Smooth muscle cell (in vitro differentiated cells): ENCODE results near the gene MAD1L1. TPM values are rescaled to one million over a fixed set of nuclear protein-coding genes. Genes with fewer than 3 reads are reported as not detected.

Experiments
- DNase-seq: peaks from one replicate; lab custom pipeline; 2025; ENCODE audit not compliant: unreplicated experiment; lab: John Stamatoyannopoulos, UW
- H2AFZ ChIP-seq: fragments of 200-600 bp; sonication (generic); 2 replicates; pipeline ENCODE4 v1.6.0; 2016; ENCODE audit warnings: antibody characterized with exemption, low read depth, mild to moderate bottlenecking
- H3F3A ChIP-seq: fragments of 200-600 bp; sonication (generic); 2 replicates; pipeline ENCODE4 v1.6.0; 2017; ENCODE audit warnings: antibody characterized with exemption, low read depth
- H3K27ac ChIP-seq: fragments of 200-600 bp; sonication (generic); 2 replicates; pipeline ENCODE4 v1.5.1; 2016; ENCODE audit warnings: low read depth, mild to moderate bottlenecking
- H3K27me3 ChIP-seq: fragments of 200-600 bp; sonication (generic); 2 replicates; pipeline ENCODE4 v1.6.1; 2016; ENCODE audit warnings: low read depth, mild to moderate bottlenecking
- H3K36me3 ChIP-seq: fragments of 200-600 bp; sonication (generic); 2 replicates; pipeline ENCODE4 v1.5.1; 2016; ENCODE audit warnings: low read depth
- H3K4me1 ChIP-seq: fragments of 200-600 bp; sonication (generic); 2 replicates; pipeline ENCODE4 v1.5.1; 2016; ENCODE audit warnings: low read depth
- H3K4me2 ChIP-seq: fragments of 200-600 bp; sonication (generic); 2 replicates; pipeline ENCODE4 v1.6.0; 2016; ENCODE audit warnings: mild to moderate bottlenecking
- H3K4me3 ChIP-seq: fragments of 200-600 bp; sonication (generic); 2 replicates; pipeline ENCODE4 v1.5.1; 2016; ENCODE audit warnings: mild to moderate bottlenecking
- H3K79me2 ChIP-seq: fragments of 200-600 bp; sonication (generic); 2 replicates; pipeline ENCODE4 v1.6.0; 2016; ENCODE audit warnings: low read depth, mild to moderate bottlenecking
- H3K9ac ChIP-seq: fragments of 200-600 bp; sonication (generic); 2 replicates; pipeline ENCODE4 v1.6.0; 2016; ENCODE audit warnings: low read depth
- H3K9me3 ChIP-seq: fragments of 200-600 bp; sonication (generic); replicated peaks from 2 replicates; pipeline ENCODE4 v1.5.1; 2016; ENCODE audit warnings: low read depth
- H4K20me1 ChIP-seq: fragments of 200-600 bp; sonication (generic); 2 replicates; pipeline ENCODE4 v1.6.0; 2016; ENCODE audit warnings: low read depth
- CTCF ChIP-seq: fragments of 200-600 bp; sonication (generic); IDR thresholded peaks from 2 replicates; pipeline ENCODE4 v1.5.1; 2017; ENCODE audit warnings: borderline replicate concordance, mild to moderate bottlenecking, antibody characterized with exemption; ENCODE audit not compliant: insufficient read depth, poor library complexity, severe bottlenecking
- WGBS: methylation state at CpG from one replicate; pipeline ENCODE4 v1.1.7; 2016; ENCODE audit warnings: low lambda C conversion rate; 5-methylcytosine and 5-hydroxymethylcytosine counted together
- polyA plus RNA-seq: library from polyadenylated mRNA; unstranded; fragments of >200 nt; fragmentation: Nextera tagmentation; extraction: Ambion mirVana; gene quantifications from 2 replicates; pipeline ENCODE4 v1.2.1, GENCODE V29; 2016
- total RNA-seq: library from RNA; depleted of rRNA; stranded (reverse); fragments of >200 nt; gene quantifications from 2 replicates; pipeline ENCODE4 v1.2.3, GENCODE V29; 2014

MAD1L1 gene
- total and polyA plus RNA-seq, 2 experiments from 2014 or later = 33.4 to 60.7 TPM

GRCh38 chr7:2041496-2042367 is 191.0 kb downstream of the MAD1L1 start:
- no peak for DNase-seq
- no peak for TF ChIP-seq CTCF

DNA sequence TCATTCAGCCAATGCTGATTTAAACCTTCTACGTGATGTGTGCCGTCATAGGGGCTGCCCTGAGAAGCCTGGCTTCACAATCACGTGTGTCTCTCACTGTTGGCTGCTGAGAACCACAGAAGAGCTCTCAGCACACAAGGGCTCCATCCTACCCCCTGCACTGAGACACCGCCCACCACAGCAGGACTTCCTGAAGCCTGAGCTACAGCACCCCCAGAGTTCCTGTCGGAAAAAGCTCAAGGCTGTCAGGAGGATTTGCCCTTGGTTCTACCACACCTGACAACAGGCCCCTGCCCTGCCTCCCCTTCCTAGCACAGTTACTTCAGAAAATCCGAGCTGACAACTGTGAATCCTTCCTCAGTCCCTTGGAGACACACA is 191.9 kb downstream of the MAD1L1 start:
- Histone ChIP-seq H3F3A (no peaks in the 10 kb centered on the region), H3K27me3 (no peaks in the 10 kb centered on the region), H3K27ac (no peak overlapping the region), H3K4me1 (no peaks in the 10 kb centered on the region), H3K4me3 (no peak overlapping the region), H3K9me3 (no peaks in the 10 kb centered on the region), H3K36me3 (no peaks in the 10 kb centered on the region), H3K79me2 (no peaks in the 10 kb centered on the region), H3K4me2 (no peak overlapping the region), H2AFZ (no peak overlapping the region), H4K20me1 (no peaks in the 10 kb centered on the region), H3K9ac (no peak overlapping the region)
- no peak for TF ChIP-seq CTCF
- WGBS = 80% methylated on average over 6 of the region's 6 CpGs
- no peak for DNase-seq

More at GRCh38 chr7:2041496-2042367, 191.0 kb downstream of the MAD1L1 start:
- Histone ChIP-seq H3K4me3 (no peak overlapping the region), H3K9me3 (no peaks in the 10 kb centered on the region), H3K27me3 (no peaks in the 10 kb centered on the region), H4K20me1 (no peaks in the 10 kb centered on the region), H3K4me1 (no peaks in the 10 kb centered on the region), H3K79me2 (no peaks in the 10 kb centered on the region), H2AFZ (no peak overlapping the region), H3K4me2 (no peak overlapping the region), H3K36me3 (no peaks in the 10 kb centered on the region), H3F3A (no peaks in the 10 kb centered on the region), H3K27ac (no peak overlapping the region), H3K9ac (no peak overlapping the region)
- WGBS = 94% methylated on average over 26 of the region's 26 CpGs

DNA sequence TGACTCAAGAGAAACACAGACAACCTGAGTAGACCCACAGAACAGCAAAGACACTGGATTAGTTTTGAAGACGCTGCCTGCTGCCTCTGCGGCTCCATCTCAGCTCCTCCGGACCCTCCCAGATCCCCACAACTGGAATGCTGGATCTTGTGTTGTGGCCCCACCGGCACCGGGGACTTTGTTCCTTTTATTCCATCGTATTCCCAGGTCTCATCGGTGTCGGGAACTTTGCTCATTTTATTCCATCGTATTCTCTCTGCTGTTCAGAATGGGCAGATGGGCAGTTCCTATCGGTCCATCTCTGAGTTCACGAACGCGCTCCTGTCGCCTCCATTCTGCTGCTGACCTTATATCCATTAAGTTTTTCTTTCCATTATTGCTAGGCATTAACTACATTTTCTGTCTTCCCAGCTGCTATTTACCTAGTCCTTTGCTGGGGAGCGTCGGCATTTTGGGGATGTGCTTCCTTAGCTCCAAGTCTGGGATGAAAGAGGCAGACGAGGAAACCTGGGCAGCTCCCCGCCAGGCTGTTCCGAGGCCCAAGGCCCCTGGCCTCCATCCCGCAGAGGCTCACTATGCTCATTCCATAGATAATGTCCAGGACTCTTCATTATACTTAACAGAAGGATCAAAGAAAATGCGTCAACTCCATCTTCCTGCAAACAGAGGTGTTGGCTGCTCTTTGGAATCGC is 192.4 kb downstream of the MAD1L1 start:
- Histone ChIP-seq H3K9ac (no peak overlapping the region), H2AFZ (no peak overlapping the region), H3K4me1 (no peaks in the 10 kb centered on the region), H3F3A (no peaks in the 10 kb centered on the region), H3K4me2 (no peak overlapping the region), H3K27ac (no peak overlapping the region), H3K9me3 (no peaks in the 10 kb centered on the region), H3K36me3 (no peaks in the 10 kb centered on the region), H3K27me3 (no peaks in the 10 kb centered on the region), H4K20me1 (no peaks in the 10 kb centered on the region), H3K79me2 (no peaks in the 10 kb centered on the region), H3K4me3 (no peak overlapping the region)
- WGBS = 97% methylated on average over 22 of the region's 22 CpGs
- no peak for TF ChIP-seq CTCF
- DNase-seq = no peak
